ENCODE results near the gene BICC1. TPM values are rescaled to one million over a fixed set of nuclear protein-coding genes. Genes with fewer than 3 reads are reported as not detected.

BICC1 gene
- total and polyA plus RNA-seq, 2 of the 4 experiments (the other 2 are of a cell fraction), result 5.7 to 42.5 TPM

GRCh38 chr10:58556516-58557165 lies 44.0 kb downstream of the BICC1 start:
- Histone ChIP-seq H2AK5ac (ENCODE audit: low read depth, low read length) (no peak overlapping the region), H3K4ac (ENCODE audit: low read depth, low read length) (no peak overlapping the region), H3K27me3 (ENCODE audit: control insufficient read depth, insufficient read depth, low read length) (no peaks in the 10 kb centered on the region), H3K56ac (ENCODE audit: extremely low read depth, insufficient read depth, low read length) (no peak overlapping the region), H2BK120ac (ENCODE audit: low read depth, low read length) (no peak overlapping the region), H3K14ac (replicated peaks; ENCODE audit: low read depth, low read length) (no peak overlapping the region), H3K27ac (ENCODE audit: insufficient read depth, low read length) (no peak overlapping the region), H4K91ac (ENCODE audit: insufficient read depth, low read depth, low read length) (no peak overlapping the region), H3K4me1 (ENCODE audit: control insufficient read depth, insufficient read depth, low read length) (peaks cover 2% of the 10 kb centered on the region; the same call in 1 of the 2 replicates), H4K5ac (ENCODE audit: low read depth, low read length) (no peak overlapping the region), H2AFZ (replicated peaks; ENCODE audit: low read length, poor library complexity) (no peak overlapping the region), H3K9me3 (ENCODE audit: control insufficient read depth, insufficient read depth, low read length) (peaks cover 2% of the 10 kb centered on the region), H3K36me3 (ENCODE audit: control insufficient read depth, insufficient read depth, low read length) (no peaks in the 10 kb centered on the region), H2BK20ac (ENCODE audit: low read depth, low read length) (no peak overlapping the region), H4K8ac (ENCODE audit: low read depth in 2 of 2, low read length in 2 of 2) (no peak overlapping the region), H3K9me1 (ENCODE audit: insufficient read depth, low read length) (no peaks in the 10 kb centered on the region; the same call in 1 of the 2 replicates), H2AK9ac (replicated peaks; ENCODE audit: low read depth, low read length, poor library complexity) (no peak overlapping the region), H3K23ac (ENCODE audit: low read depth, low read length) (no peak overlapping the region), H3K4me3 (ENCODE audit: insufficient read depth, low read depth, low read length) (no peak overlapping the region), H3K9ac (ENCODE audit: low read depth, low read length) (no peak overlapping the region), H2BK15ac (ENCODE audit: low read depth, low read length) (no peak overlapping the region), H3K18ac (ENCODE audit: low read depth, low read length) (no peak overlapping the region), H4K20me1 (ENCODE audit: insufficient read depth, low read length) (peaks cover 12% of the 10 kb centered on the region), H2BK5ac (ENCODE audit: low read depth, low read length, poor library complexity, severe bottlenecking) (no peak overlapping the region), H3K4me2 (ENCODE audit: low read depth, low read length) (no peak overlapping the region), H3K79me1 (ENCODE audit: low read depth in 1 of 2, low read length in 2 of 2) (peaks cover 24 to 28% of the 10 kb centered on the region in 2 experiments)
- ATAC-seq (ENCODE audit: low read depth), result no peak
- TF ChIP-seq MXI1 (IDR thresholded peaks at IDR 0.05; ENCODE audit: borderline replicate concordance, low read depth, low read length) (no peak), POLR2A (IDR thresholded peaks at IDR 0.05; ENCODE audit: low read depth, low read length) (no peak), CTCF (conservative IDR thresholded peaks at IDR 0.05; ENCODE audit: low read depth, low read length) (no peak), RCOR1 (IDR thresholded peaks at IDR 0.05; ENCODE audit: insufficient replicate concordance, low read length) (no peak), FOS (IDR thresholded peaks at IDR 0.05; ENCODE audit: low read depth, low read length) (no peak)
- intact Hi-C loops (cut with micrococcal nuclease) (loop anchor here (2.0 kb wide), 1 partner anchor 16 kb away; no protein-coding TSS in a partner anchor), in situ Hi-C loops (cut with MboI; ENCODE audit: low sequenced_read_pairs) (no loop called here), dilution Hi-C loops (cut with HindIII; ENCODE audit: low sequenced_read_pairs, unreplicated experiment) (no loop called here)
- WGBS, 2 experiments (ENCODE audit: extremely low coverage in 2 of 2, insufficient read length in 1 of 2), result no CpG with 5 or more reads among the region's 5 CpGs
- POLR2A ChIA-PET (ENCODE audit: unreplicated experiment), result no interaction called here
- BruUV-seq (replicated peaks), result no TSS peak
- DNase-seq, result no peak
- CTCF ChIA-PET, result no interaction called here

Measured in IMR-90 (cell line).